ENCODE results near the gene ASPSCR1.

The ASPSCR1 gene

GRCh38 chr17:81983011-81983638, 5.7 kb downstream of the ASPSCR1 start:
- no peak for DNase-seq

GRCh38 chr17:81983639-81984373, 6.4 kb downstream of the ASPSCR1 start:
- no peak for DNase-seq

GRCh38 chr17:81984773-81985410, 7.5 kb downstream of the ASPSCR1 start:
- no peak for DNase-seq

- no peak for DNase-seq
These were observed 9.2 kb downstream of the ASPSCR1 start for GRCh38 chr17:81986606-81987005.

DNA sequence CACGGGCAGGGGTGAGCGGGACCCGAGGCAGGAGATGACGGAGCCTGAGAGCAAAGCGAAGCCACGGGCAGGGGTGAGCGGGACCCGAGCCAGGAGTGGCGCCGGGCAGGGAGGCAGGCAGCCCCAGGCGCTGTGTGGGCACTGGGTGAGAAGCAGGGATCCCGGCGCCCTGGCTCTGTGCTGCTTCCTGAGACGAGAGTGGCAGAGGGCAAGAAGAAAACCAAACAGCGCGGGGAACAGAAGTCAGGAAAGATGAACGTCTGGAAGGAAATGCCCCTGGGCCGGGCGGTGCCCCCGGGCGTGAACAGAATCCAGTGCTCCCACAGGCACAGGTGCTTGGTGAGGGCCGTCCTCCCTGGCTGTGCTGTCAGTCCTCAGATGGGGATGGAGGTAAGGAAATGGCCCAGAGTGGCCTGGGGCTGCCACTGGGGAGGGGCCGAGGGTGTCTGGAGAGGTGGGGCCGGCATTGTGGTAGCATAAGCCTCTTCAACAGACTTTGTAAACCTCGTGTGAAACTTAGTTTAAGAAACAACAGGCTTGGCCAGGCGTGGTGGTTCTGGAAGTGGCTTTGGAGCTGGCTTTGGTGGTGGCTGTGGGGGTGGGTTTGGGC, 9.8 kb downstream of the ASPSCR1 start:
- no peak for DNase-seq

DNA sequence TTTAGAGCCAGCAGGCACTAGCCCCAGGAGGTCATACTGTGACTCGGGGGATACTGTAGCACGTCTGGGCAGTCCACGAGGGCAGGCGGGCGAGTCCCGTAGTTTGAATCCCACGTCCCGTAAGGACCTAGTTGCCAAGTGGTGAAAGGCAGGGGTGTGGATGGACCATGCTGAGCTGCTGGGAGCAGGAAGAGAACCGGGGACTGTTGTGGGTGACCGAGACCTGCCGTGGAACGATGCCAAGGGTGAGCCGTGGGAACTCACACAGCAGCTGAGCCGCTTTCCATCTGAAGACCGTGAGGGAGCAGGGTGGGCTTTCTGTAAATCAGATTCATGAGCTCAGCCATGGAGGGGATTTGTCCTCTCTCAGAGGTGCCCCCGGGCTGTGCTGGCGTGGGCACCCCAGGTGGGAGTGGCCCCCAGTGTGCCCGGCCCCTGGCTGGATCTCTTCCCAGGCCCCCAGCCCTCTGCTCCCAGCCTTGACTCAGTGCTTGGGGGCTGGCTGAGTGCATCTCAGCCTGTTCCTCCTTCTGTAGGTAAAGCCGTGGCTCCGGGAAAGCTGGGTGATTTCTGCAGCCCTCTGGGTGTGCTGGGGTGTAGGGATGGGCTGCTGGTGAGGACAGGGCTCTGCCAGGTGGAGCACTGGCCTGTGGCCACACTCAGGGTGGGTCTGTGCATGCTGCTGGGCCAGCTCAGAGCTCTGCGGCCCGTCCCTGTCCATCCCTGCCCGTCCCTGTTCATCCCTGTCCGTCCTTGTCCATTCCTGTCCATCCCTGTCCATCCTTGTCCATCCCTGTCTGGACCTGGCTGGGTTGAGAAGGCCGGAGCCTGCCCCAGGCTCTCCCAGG, 13.6 kb downstream of the ASPSCR1 start:
- DNase-seq, result no peak

DNA sequence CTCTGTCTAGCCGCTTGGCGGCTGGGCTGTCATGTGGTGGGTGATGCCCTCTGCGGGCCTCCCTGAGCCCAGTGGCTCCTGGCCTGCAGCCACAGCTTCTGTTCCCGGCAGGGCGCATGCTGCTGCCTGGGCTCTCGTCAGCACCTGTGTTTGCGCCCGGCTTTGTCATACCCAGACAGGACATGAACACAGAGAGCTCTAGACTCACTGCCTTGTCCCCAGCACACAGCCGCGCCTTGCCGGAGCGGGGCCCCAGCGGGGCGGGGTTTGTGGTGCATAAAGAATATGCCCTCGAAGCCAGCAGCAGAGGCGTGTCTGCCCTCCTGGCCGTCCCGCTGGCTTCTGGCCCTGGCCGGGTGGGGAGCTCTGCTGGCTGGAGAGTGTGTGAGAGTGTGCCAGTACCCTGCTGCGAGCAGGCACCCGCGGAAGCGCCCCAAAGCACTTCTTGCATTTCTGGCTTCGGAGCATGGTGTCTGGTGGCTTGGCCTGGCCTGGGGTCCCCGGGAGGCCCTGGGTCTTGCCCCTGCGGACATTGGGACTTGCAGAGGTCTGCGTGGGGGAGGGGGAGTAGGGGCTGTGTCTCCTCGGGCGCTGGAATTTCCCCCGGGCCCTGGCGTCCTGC, 14.4 kb downstream of the ASPSCR1 start:
- DNase-seq, result no peak

DNA sequence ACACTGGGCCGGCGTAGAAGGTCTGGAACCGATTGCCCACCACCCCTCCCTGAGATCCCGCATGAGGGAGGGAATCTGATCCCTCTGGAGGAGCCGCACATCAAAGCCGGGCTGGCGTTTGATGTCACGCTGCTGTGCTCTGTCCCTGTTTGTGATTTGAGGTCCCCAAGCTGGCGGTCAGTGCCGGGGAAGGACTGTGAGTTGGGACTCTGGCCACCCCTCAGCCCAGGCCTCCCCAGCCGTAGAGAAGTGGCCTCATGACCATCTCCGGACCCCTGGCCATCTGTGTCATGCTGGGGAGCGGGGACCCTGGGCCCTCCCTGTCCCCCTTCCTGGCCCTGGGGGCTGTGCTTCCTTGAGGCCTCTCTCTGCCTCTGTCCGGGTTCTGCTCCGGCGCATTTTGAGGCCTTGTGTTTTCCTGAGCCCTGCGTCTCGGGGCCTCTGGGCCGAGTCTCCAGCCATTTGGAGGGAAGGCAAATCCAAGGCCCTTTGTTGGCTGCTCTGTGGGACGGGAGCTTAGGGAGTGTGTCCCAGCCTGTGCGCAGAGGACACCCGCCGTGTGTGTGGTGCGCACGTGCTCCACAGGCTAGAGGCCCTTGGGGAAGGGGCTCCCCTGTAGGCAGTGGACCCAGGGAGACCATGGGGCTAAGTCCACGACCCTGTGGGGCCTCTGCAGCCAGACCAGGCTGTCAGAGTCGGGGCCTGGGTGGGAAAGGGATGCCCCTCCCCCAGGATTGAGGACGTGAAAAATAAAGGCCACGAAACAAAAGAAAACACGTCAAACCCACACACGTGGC, 15.1 kb downstream of the ASPSCR1 start:
- DNase-seq, result no peak

DNA sequence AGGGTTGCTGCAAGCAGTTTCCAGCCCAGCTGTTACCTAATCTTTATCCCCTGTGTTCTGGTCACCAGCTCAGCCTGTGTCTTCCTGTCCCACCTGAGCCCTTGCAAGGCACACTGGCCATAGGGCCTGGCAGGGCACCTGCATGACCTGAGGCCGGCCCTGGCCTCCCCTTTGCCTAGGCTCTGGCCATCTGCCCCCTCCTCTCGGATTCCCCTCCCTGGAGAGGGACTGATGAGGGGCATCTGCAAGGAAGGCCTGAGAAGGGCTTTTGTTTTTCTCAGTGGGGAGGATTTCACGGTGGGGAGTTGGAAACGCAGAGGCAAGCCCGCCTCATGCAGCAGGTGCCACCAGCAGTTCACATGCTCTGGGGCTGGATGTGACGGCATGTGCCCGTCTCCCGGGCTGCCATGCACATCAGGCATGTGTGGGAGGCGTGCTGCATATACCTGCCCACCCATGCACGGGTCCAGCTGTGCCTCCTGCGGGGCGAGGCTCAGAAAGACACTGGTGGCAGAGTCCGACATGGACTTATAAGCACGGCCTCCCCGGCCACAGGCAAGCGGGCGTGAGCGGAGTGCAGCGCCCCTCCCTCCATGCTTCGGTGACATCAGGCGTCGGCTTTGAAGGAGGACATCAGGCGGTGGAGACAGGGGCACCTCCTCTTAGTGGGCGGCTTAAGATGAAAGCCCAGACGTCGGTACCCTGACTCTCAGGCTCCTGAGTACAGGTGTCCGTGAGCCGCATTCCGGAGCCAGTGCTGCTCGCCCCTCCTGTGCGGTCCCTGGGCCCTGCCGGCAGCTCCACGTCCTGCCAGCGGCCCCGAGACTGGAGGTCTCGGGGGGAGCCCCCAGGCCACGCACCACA, 16.5 kb downstream of the ASPSCR1 start:
- no peak for DNase-seq

GRCh38 chr17:81994593-81995462, 17.4 kb downstream of the ASPSCR1 start:
- DNase-seq, result no peak

DNA sequence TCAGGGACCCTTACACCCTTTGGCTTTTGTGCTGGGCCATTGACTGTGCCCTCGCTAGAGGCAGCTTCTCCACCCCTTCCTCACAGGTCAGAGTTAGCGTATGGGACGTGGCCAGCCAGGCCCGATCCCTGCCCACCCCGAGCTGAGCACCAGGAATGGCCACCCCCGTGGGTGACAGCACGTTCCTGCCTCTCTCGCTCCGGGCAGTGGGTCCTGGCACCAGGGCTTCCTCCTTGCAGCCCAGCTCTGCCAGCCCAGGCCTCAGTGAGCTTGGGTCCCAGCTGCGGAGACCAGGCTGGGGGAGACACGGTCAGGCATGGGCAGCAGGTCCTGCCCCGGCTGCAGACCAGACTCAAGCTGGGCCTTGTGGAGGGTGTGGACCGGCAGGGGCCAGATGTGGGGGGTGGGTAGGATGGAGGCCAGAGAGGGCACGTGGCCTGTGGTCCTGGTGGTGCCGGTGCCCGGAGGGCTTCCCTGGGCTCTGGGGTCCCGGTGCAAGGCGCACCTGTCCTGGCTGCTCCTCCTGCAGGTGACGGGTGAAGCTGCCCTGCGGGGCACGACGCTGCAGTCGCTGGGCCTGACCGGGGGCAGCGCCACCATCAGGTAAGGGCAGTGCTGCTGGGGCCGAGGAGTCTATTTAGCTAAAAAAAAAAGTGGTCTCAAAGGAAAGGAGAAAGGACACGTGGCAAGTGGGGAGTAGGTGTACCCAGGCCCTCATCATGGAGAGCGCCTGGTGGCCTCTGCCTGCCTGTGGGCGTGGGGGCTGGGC, 18.2 kb downstream of the ASPSCR1 start:
- no peak for DNase-seq

GRCh38 chr17:81996232-81996756, 18.9 kb downstream of the ASPSCR1 start:
- no peak for DNase-seq

GRCh38 chr17:81996757-81997441, 19.5 kb downstream of the ASPSCR1 start:
- DNase-seq, result no peak

GRCh38 chr17:81998212-81998611, 20.8 kb downstream of the ASPSCR1 start:
- no peak for DNase-seq

DNA sequence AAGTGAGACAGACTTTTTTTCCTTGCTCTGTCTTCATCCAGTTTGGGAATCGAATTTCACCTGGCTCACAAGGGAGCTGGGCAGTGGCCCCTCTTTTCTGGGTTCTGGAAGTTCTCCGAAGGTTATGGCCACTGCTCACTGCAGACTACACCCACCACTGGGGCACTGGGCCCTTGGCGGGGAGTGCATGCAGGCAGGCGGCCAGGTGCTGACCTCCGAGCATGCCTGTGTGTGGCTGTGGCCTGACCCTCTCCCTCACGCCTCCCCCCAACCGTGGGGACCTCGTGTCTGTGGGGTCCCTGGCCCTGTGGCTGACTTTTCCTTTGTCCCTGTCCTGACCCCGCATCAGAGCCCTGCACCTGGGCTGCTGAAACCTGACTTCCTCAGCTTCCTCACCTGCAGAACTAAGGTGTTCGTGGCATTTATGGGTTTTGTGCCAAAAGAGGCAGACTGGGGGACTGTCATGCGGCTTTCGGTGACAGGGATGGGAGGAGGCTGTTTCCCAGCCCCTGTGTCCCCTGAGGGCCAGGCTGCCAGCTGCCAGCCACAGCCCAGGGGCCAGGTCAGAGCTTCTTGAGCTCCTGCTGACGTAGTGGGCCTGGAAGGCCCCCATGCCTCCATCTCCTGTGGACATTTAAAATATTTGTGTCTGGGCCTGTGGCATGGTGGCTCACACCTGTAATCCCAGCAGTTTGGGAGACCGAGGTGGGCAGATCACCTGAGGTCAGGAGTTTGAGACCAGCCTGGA, 21.4 kb downstream of the ASPSCR1 start:
- DNase-seq, result no peak

- DNase-seq, result no peak
These were observed 22.2 kb downstream of the ASPSCR1 start for GRCh38 chr17:81999587-81999975.

All from stimulated activated CD4-positive, alpha-beta T cell treated with anti-CD3 and anti-CD28 coated beads, Interleukin-4, amount 100 ng/mL, for 1 hour (primary cell).